ENCODE measurements around the gene MSL1. TPM values are rescaled to one million over a fixed set of nuclear protein-coding genes. Genes with fewer than 3 reads are reported as not detected.
A peak's percentile ranks its signal among the peaks of the same experiment; 100 is the strongest.

Gene MSL1
- total RNA-seq, 2 experiments from 2014 or later, result 95.4 to 97.1 TPM

GRCh38 chr17:40093580-40094201, 28.1 kb upstream of the MSL1 start:
- Mint-ChIP-seq H3K27ac (peak overlapping the region; percentile 65), H3K4me1 (peaks cover 48% of the 10 kb centered on the region), H3K36me3 (ENCODE audit: low read depth) (peaks cover 52% of the 10 kb centered on the region), H3K27me3 (no peaks in the 10 kb centered on the region), H3K9me3 (no peaks in the 10 kb centered on the region), H3K4me3 (no peak overlapping the region)
- no peak for DNase-seq
- ChIA-PET CTCF (interaction anchor here (0.9 to 4.7 kb wide), 6 partner anchors 19 to 75 kb away, joined by 3 to 27 read pairs (median 4); no protein-coding TSS in a partner anchor), POLR2A (no interaction called here)

- no peak for DNase-seq
- H3K27ac Mint-ChIP-seq, result peak overlapping the region; percentile 90
- H3K27me3 Mint-ChIP-seq, result no peaks in the 10 kb centered on the region
- POLR2A ChIA-PET, result no interaction called here
- H3K36me3 Mint-ChIP-seq (ENCODE audit: low read depth), result peaks cover 53% of the 10 kb centered on the region
- CTCF ChIA-PET, result interaction anchor here (0.8 to 4.7 kb wide), 3 partner anchors 9 to 20 kb away, joined by 3 to 27 read pairs (median 8); no protein-coding TSS in a partner anchor
- peaks cover 59% of the 10 kb centered on the region for H3K4me1 Mint-ChIP-seq
- no peak overlapping the region for H3K4me3 Mint-ChIP-seq
- H3K9me3 Mint-ChIP-seq, result no peaks in the 10 kb centered on the region
These were observed 26.9 kb upstream of the MSL1 start for GRCh38 chr17:40094874-40095273.

GRCh38 chr17:40095351-40095943, 26.3 kb upstream of the MSL1 start:
- DNase-seq, result no peak
- H3K27ac Mint-ChIP-seq, result peak overlapping the region; percentile 90
- peak overlapping the region; percentile 67 for H3K4me3 Mint-ChIP-seq
- H3K9me3 Mint-ChIP-seq, result no peaks in the 10 kb centered on the region
- H3K27me3 Mint-ChIP-seq, result no peaks in the 10 kb centered on the region
- peaks cover 64% of the 10 kb centered on the region for H3K4me1 Mint-ChIP-seq
- ChIA-PET POLR2A (interaction anchor here (0.7 kb wide), 1 partner anchor 32 kb away, joined by 4 read pairs; no protein-coding TSS in a partner anchor), CTCF (interaction anchor here (0.8 to 4.7 kb wide), 4 partner anchors 9 to 20 kb away, joined by 3 to 27 read pairs (median 6); no protein-coding TSS in a partner anchor)
- H3K36me3 Mint-ChIP-seq (ENCODE audit: low read depth), result peaks cover 53% of the 10 kb centered on the region

- H3K4me1 Mint-ChIP-seq, result peaks cover 71% of the 10 kb centered on the region
- H3K4me3 Mint-ChIP-seq, result peak overlapping the region; percentile 67
- peak; percentile 93 for DNase-seq
- H3K36me3 Mint-ChIP-seq (ENCODE audit: low read depth), result peaks cover 53% of the 10 kb centered on the region
- CTCF ChIA-PET, result interaction anchor here (0.7 to 4.7 kb wide), 4 partner anchors 10 to 21 kb away, joined by 3 to 27 read pairs (median 6); no protein-coding TSS in a partner anchor
- no peaks in the 10 kb centered on the region for H3K9me3 Mint-ChIP-seq
- peak overlapping the region; percentile 90 for H3K27ac Mint-ChIP-seq
- POLR2A ChIA-PET, result interaction anchor here (0.7 kb wide), 1 partner anchor 33 kb away, joined by 4 read pairs; no protein-coding TSS in a partner anchor
- no peaks in the 10 kb centered on the region for H3K27me3 Mint-ChIP-seq
These were observed 25.6 kb upstream of the MSL1 start for GRCh38 chr17:40095944-40096791.

DNA sequence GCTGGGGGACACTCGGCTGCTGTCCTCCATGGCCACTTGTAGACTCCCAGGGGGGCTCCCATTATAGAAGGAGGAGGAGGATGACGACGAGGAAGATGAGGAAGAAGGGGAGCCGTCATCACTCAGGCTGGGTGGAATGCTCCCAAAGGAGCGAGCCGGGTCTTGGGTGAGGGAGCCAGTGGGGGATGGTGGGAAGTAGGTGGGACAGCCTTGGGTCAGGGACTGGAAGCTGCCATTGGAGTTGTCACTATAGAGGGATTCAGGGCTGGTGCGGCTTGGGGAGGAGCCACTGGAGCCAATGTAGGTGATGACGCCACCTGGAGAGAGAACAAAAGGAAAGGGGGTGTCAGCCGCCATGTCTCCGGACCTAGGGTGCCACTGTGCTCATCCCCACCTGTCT, 24.7 kb upstream of the MSL1 start:
- no peak for DNase-seq
- CTCF ChIA-PET, result interaction anchor here (0.6 to 8.5 kb wide), 4 partner anchors 16 to 30 kb away, joined by 3 to 97 read pairs (median 16); no protein-coding TSS in a partner anchor
- POLR2A ChIA-PET, result no interaction called here
- H3K36me3 Mint-ChIP-seq (ENCODE audit: low read depth), result peaks cover 53% of the 10 kb centered on the region
- H3K4me1 Mint-ChIP-seq, result peaks cover 77% of the 10 kb centered on the region
- H3K4me3 Mint-ChIP-seq, result peak overlapping the region; percentile 67
- no peaks in the 10 kb centered on the region for H3K9me3 Mint-ChIP-seq
- H3K27me3 Mint-ChIP-seq, result no peaks in the 10 kb centered on the region
- H3K27ac Mint-ChIP-seq, result peak overlapping the region; percentile 90

- no peak for DNase-seq
These were observed 23.6 kb upstream of the MSL1 start for GRCh38 chr17:40097931-40098845.

GRCh38 chr17:40098846-40099618, 22.7 kb upstream of the MSL1 start:
- CTCF ChIA-PET, result interaction anchor here (0.6 to 8.5 kb wide), 14 partner anchors 9 to 368 kb away, joined by 3 to 97 read pairs (median 4); partner anchors contain the start of genes MIEN1 and PSMD3

More at GRCh38 chr17:40097931-40098845, 23.6 kb upstream of the MSL1 start:
- POLR2A ChIA-PET, result no interaction called here
- peaks cover 82% of the 10 kb centered on the region for H3K4me1 Mint-ChIP-seq
- peaks cover 51% of the 10 kb centered on the region for H3K36me3 Mint-ChIP-seq (ENCODE audit: low read depth)
- no peaks in the 10 kb centered on the region for H3K9me3 Mint-ChIP-seq
- H3K4me3 Mint-ChIP-seq, result peak overlapping the region; percentile 82
- H3K27ac Mint-ChIP-seq, result peak overlapping the region; percentile 91
- H3K27me3 Mint-ChIP-seq, result no peaks in the 10 kb centered on the region
- CTCF ChIA-PET, result interaction anchor here (0.6 to 8.5 kb wide), 12 partner anchors 8 to 187 kb away, joined by 3 to 97 read pairs (median 4); partner anchors contain the start of gene PSMD3

DNA sequence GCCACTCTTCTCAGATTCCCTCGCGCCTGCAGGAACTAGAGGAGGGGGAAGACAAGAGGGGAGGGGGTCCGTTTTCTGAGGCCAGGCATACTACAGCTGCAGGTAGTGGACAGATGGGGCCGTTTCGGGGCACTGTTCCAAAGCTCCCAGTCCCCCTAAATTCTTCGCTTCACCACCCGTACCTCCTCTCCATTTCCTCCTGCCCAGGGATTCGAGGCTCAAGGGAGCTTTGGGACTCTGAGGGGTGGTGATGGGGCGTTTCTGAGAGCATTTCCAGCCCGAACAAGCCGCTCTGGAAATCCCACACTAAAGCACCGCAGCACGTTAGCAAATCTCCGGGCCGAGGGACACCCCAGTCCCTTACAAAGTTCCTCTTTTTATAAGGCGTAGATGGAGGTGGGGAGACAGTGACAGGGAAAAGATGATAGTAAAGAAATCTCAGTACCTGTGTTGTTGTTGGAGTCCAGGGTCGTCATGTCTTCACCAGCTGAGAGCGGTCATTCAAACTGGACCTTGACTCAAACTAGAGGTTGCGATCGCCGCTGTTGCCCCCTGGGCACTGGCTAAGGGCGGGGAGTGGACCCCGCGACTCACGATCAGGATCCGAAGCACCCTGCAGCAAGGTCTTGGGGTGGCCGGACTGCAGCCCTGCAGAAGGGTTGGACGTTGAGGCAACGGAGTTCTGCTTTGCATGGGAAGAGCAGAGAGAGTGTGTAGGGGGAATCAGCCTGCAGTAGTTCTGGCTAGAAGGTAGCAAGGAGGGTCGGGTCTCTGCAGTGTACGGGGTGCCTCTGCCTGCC, 22.0 kb upstream of the MSL1 start:
- ChIA-PET CTCF (interaction anchor here (0.6 to 8.5 kb wide), 15 partner anchors 10 to 120 kb away, joined by 3 to 97 read pairs (median 4); partner anchors contain the start of genes CASC3 and PSMD3), POLR2A (no interaction called here)
- H3K9me3 Mint-ChIP-seq, result no peaks in the 10 kb centered on the region
- H3K4me3 Mint-ChIP-seq, result peak overlapping the region; percentile 82
- H3K4me1 Mint-ChIP-seq, result peaks cover 88% of the 10 kb centered on the region
- DNase-seq, result no peak
- H3K27me3 Mint-ChIP-seq, result no peaks in the 10 kb centered on the region
- H3K27ac Mint-ChIP-seq, result peak overlapping the region; percentile 91
- peaks cover 37% of the 10 kb centered on the region for H3K36me3 Mint-ChIP-seq (ENCODE audit: low read depth)

More at GRCh38 chr17:40098846-40099618, 22.7 kb upstream of the MSL1 start:
- Mint-ChIP-seq H3K27me3 (no peaks in the 10 kb centered on the region), H3K4me1 (peaks cover 87% of the 10 kb centered on the region), H3K27ac (peak overlapping the region; percentile 91), H3K9me3 (no peaks in the 10 kb centered on the region), H3K4me3 (peak overlapping the region; percentile 82), H3K36me3 (ENCODE audit: low read depth) (peaks cover 44% of the 10 kb centered on the region)
- POLR2A ChIA-PET, result no interaction called here
- peak; percentile 96 for DNase-seq

- CTCF ChIA-PET, result interaction anchor here (0.7 to 8.5 kb wide), 11 partner anchors 13 to 120 kb away, joined by 3 to 97 read pairs (median 4); partner anchors contain the start of genes CASC3 and PSMD3
- Mint-ChIP-seq H3K27ac (peak within 1 kb of the TSS; percentile 91), H3K4me3 (peak within 1 kb of the TSS; percentile 82), H3K4me1 (peaks cover 88% of the 10 kb centered on the region), H3K9me3 (no peaks in the 10 kb centered on the region), H3K27me3 (no peaks in the 10 kb centered on the region), H3K36me3 (ENCODE audit: low read depth) (peaks cover 32% of the 10 kb centered on the region)
- POLR2A ChIA-PET, result interaction anchor here (0.6 to 0.8 kb wide), 2 partner anchors 13 to 173 kb away, joined by 3 to 4 read pairs; partner anchors contain the start of genes LRRC3C and ORMDL3
- DNase-seq, result no peak
These were observed 21.4 kb upstream of the MSL1 start, which contains the start of gene NR1D1 for GRCh38 chr17:40100419-40100668. Gene NR1D1, minus strand, starts transcription at chr17:40100589. Its CDS starts 495 bp downstream, at chr17:40100094.

DNA sequence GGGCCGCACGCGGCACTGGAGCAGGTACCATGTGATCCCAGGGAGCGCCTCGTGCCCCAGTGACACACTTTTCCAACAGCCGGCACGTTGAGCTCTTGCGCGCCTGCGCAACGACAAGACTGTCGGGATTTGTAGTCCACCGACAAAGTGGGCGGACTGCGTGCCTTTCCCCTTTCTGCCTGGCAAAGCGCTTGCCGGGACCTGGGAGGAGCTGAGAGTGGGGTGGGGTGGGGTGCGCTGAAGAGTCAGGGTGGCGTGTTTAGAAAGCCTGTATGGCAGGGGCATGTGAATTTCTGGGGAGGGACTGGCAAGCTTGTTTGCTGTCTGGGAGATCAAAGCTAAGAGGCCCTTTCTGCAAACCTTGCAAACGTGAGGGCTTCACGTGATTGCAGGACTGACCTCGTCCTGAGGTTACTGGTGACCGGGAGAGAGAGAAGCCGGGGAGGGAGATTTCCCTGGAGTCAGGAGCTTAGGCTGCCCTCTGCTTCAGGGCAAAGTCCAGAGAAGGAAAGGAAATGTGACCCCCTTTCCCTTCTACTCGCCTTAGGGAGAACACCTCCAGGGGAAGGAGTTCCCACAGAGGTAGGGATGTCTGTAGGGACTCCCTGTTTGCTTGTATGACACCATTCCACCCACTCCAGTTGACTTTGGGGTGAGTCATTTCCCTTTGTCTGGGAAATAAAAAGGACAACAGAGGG, 21.0 kb upstream of the MSL1 start:
- CTCF ChIA-PET, result interaction anchor here (0.6 to 8.5 kb wide), 14 partner anchors 12 to 603 kb away, joined by 3 to 97 read pairs (median 4); partner anchors contain the start of genes CASC3, KRT24 and PSMD3
- H3K4me1 Mint-ChIP-seq, result peaks cover 88% of the 10 kb centered on the region
- H3K36me3 Mint-ChIP-seq (ENCODE audit: low read depth), result peaks cover 27% of the 10 kb centered on the region
- H3K4me3 Mint-ChIP-seq, result peak overlapping the region; percentile 82
- peak; percentile 93 for DNase-seq
- H3K27ac Mint-ChIP-seq, result peak overlapping the region; percentile 91
- no peaks in the 10 kb centered on the region for H3K9me3 Mint-ChIP-seq
- POLR2A ChIA-PET, result interaction anchor here (0.6 to 0.8 kb wide), 2 partner anchors 12 to 173 kb away, joined by 3 to 4 read pairs; partner anchors contain the start of genes LRRC3C and ORMDL3
- no peaks in the 10 kb centered on the region for H3K27me3 Mint-ChIP-seq
